ENCODE results near the gene TYK2. TPM values are rescaled to one million over a fixed set of nuclear protein-coding genes. Genes with fewer than 3 reads are reported as not detected.

Gene TYK2
- total and polyA plus RNA-seq, 2 of the 13 experiments (the other 11 are each of a cell fraction or from before 2014, with no cell fraction given) = 38.8 to 60.1 TPM

GRCh38 chr19:10315335-10316214 lies 64.8 kb downstream of the TYK2 start, which contains the start of gene FDX2 (continued):
- TF ChIP-seq ZNF747 (CRISPR knock-in tag; IDR thresholded peaks at IDR 0.05; ENCODE audit: borderline replicate concordance) = peak; percentile 63; the same call in 1 of the 2 replicates
- no peak for TF ChIP-seq ZNF30 (CRISPR knock-in tag; IDR thresholded peaks at IDR 0.05)
- TF ChIP-seq ZNF468 (CRISPR knock-in tag; IDR thresholded peaks at IDR 0.05) = no peak
- TF ChIP-seq FOXC1 (CRISPR knock-in tag; IDR thresholded peaks at IDR 0.05; ENCODE audit: borderline replicate concordance) = no peak; the same call in 1 of the 2 replicates
- no peak for TF ChIP-seq ZNF549 (CRISPR knock-in tag; IDR thresholded peaks at IDR 0.05)
- TF ChIP-seq ZZZ3 (CRISPR knock-in tag; IDR thresholded peaks at IDR 0.05; ENCODE audit: borderline replicate concordance) = no peak
- peak; percentile 97 for TF ChIP-seq RAD51 (IDR thresholded peaks at IDR 0.05; ENCODE audit: borderline replicate concordance)
- no peak for TF ChIP-seq AFF4 (CRISPR knock-in tag; IDR thresholded peaks at IDR 0.05)
- TF ChIP-seq HNRNPLL (IDR thresholded peaks at IDR 0.05; ENCODE audit: low read depth, low read length, poor library complexity, severe bottlenecking) = peak; percentile 53
- TF ChIP-seq PBX3 (CRISPR knock-in tag; IDR thresholded peaks at IDR 0.05; ENCODE audit: borderline replicate concordance) = no peak
- TF ChIP-seq ZBTB25 (CRISPR knock-in tag; IDR thresholded peaks at IDR 0.05) = peak; percentile 77; the same call in 1 of the 2 replicates
- peak; percentile 91 for TF ChIP-seq NR2C2 (CRISPR knock-in tag; IDR thresholded peaks at IDR 0.05; ENCODE audit: borderline replicate concordance)
- TF ChIP-seq FIP1L1 (IDR thresholded peaks at IDR 0.05; ENCODE audit: borderline replicate concordance, insufficient read depth, low read depth, low read length) = no peak
- TF ChIP-seq ZNF644 (CRISPR knock-in tag; IDR thresholded peaks at IDR 0.05; ENCODE audit: low read depth) = no peak
- no peak for TF ChIP-seq ZNF800 (CRISPR knock-in tag; IDR thresholded peaks at IDR 0.05)
- TF ChIP-seq TRIM24 (CRISPR knock-in tag; IDR thresholded peaks at IDR 0.05) = no peak
- no peak for TF ChIP-seq ZNF251 (CRISPR knock-in tag; IDR thresholded peaks at IDR 0.05)
